ENCODE data around the gene SPATA31C1.
"Not testable (repeated sequence)": the region's sequence is repeated elsewhere in the genome, so short reads cannot be mapped to it uniquely, and the experiment has no call there.

Gene SPATA31C1

DNA sequence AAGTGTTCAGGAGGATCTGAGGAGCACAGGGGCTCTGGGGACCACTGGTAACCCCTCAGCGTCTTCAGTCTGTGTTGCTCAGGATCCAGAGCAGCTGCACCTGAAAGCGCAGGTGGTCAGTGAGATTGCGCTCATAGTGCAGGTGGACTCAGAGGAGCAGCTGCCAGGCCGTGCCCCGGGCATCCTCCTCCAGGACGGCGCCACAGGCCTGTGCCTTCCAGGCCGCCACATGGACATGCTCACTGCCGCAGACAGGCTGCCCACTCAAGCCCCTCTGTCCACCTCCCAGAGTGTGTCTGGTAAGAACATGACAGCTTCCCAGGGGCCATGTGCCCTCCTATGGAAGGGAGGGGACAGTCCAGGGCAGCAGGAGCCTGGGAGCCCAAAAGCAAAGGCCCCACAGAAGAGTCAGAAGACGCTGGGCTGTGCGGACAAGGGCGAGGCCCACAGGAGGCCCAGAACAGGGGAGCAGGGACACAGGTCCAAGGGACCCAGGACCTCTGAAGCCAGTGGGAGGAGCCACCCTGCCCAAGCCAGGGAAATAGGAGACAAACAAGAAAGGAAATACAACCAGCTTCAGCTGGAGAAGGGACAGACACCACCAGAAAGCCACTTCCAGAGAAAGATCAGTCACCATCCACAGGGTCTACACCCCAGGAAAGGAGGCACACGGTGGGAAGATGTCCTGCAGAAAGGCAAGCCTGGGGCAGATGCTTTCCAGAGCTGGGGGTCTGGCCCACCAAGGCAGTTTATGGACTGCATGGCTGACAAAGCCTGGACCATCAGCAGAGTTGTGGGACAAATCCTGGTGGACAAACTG, 29.9 kb upstream of the SPATA31C1 start:
- no peak for DNase-seq

DNA sequence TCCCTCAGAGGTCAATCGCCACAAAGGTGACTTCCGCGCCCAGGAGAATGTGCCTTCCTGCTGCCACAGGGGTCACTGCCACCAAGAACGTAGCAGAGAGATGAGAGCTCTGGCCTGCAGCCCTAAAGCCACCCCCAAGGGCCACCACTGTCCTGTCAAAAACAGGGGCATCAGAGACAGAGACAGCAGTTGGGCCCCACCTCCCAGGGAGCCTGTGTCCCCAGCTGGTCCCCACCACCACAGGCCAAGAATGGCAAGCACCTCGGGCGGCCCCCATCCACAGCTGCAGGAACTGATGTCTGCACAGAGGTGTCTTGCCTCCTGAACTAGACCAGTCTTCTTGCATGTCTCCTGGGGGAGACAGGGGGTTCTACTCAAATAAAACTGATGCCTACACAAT, 29.3 kb upstream of the SPATA31C1 start:
- no peak for DNase-seq

DNA sequence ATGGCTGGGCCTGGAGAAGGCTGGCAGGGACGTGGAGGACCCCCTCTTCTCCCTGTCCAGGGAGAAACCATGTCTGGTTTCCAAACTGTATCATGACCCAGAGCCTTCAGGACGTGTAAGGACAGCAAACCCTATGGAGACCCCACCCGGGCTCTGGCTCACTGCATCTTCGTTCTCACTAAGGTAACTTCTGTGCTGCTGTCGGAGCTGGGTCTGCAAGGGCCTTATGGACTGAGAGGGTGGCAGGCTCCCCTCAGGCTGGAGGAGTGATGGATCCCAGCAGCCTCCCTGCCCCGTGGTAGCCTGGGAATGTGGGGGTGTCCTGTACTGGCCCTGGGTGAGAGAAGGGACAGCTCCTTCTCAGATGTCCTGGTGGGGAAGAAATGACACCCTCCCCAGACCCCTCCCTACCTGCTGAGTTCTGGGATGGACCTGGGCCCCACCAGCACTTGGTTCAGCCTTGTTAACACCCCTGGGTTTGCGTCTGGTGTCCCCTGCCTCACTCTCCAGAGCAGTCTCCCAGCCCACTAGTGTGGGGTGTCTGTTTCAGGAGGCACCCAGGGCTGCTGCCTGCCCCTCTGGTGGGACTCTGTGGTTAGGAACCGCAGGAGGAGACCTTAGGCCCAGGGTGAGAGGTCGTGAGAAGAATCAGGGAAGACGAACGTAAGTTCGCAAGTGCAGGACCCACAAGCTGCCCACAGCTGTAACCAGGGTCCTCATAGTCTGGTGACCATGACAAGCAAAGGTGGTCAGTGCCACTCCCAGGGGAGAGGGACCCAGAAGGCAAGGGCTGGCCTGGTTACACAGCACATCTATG, 28.5 kb upstream of the SPATA31C1 start:
- DNase-seq: no peak

DNA sequence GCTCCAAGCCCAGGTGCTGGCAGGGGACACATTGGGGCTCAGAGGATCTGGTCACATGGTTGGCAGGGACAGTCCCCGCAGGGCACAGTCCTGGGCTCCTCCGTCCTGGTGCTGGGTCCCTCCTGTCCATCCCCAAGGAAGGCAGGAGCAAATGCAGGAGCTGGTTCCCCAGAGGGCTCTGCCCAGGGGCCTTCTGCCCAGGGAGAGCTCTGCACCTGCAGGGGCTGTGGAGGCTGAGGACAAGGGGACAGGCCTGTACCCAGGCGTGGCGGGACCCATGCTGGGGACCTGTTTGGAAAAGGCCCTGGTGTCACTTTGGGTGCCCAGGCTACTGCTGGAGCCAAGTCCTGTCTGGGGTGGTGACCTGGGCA, 27.9 kb upstream of the SPATA31C1 start:
- DNase-seq: no peak

DNA sequence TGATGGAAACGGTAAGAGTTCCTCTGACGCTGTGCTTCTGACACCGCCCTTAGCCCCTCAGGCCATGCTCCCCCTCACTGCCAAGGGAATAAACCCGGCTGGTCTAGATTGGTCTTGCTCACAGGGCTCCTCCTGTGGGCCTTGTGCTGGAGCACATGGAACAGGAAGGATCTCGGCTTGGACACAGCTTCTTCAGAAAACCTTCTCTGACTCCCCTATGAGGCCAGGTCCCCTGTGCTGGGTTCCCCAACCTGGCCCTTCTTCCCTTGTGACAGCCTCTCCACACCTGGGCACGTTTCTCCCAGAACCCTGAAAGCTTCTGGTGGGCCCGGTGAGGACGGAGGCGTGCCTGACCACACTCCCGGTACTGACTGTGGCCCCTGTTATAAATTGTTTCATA, 26.9 kb upstream of the SPATA31C1 start:
- no peak for DNase-seq

DNA sequence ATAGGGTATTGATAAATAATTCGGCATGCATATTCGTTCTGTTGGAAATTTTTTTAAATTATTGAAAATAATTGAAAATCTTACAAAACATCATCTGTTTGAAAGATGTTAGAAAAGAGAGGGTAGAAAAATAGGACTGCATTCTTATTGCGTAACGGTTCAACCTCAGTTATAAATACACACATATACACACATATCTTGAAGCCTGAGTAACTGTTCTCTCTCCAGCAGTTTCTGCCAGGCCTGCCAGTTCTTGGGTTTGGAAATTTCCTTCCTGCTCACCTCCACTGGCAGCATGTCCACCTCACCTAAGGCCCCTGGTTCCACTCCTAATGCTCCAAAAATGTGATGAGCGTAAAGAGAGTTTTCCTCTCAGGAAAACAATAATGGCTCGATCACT, 26.0 kb upstream of the SPATA31C1 start:
- DNase-seq: no peak

DNA sequence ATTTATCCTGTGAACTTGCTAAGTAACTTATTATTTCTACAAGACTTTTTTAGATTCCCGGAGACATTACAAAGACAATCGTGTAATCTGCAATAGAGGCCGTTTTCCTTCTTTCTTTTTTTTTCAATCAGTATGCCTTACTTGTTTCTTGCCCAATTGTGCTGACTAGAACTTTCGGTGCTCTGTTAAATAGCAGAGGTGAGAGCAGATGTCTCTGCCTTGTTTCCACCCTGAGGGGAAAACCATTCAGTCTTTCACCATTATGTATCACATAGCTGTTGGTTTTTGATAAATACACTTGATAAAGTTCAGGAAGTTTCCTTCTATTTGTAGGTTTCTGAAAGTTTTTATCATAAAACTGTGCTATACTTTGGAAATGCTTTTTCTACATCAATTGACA, 24.8 kb upstream of the SPATA31C1 start:
- no peak for DNase-seq

DNA sequence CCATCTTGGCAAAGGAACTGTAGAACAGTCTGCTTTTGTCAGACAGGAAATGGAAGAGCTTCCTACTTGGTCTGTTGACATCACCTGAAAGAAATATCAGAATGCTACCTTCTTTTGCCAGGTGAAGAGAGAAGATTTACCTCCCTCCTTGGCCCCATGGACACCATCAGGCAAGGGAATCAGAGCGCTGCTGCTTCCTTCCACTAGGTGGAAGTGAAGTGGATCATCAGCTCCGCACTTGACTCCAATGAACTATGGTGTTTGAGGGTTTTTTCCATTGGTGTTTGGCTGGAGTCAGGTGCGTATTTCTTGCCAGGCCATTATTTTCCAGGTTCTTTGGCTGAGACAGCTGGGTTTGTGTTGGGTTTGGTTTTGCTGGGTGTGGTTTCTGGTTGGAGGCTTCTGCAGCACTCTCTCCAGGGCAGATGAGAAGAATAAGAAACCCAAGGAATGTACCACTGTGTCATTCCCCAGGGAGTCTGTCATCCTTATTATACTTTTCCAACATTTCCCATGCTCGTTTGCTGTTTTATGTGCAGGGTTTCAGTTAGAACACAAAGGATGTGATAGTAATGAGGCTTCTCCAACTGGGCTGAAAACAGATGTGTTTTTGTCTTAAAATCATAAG, 22.6 kb upstream of the SPATA31C1 start:
- no peak for DNase-seq

DNA sequence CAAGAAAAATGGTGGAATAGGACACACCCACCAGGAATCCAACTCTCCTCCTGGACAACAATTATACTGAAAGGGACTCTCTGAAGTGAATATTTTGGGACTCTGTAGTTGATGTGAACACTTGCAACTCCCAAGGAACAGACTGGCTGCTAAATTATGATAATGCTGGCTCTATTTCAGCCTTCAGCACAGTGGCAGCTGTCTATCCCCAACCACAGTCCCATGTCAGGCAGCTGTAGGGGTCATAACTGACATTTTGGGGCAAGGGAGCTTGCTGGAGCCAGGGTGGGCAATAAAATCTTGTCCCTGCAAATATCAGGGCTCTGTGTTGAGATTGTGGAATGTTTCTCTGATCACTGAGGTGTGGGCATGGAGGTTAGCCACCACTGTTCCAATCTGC, 20.9 kb upstream of the SPATA31C1 start:
- no peak for DNase-seq

DNA sequence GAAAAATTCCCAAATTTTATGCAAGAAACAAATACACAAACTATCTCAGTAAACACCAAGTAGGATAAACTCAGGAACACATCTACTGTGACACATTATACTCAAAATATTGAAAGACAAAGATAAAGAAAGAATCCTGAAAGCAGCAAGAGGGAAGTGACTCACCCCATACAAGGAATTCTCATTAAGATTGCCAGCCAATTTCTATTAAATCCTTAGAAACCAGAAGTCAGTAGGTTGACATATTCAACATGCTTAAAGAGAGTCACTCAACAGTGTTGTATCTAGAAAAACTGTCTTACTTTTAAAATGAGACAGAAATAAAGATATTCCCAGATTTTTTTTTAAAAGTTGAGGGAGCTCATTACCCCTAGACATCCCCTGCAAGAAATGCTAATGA, 19.6 kb upstream of the SPATA31C1 start:
- DNase-seq: no peak

DNA sequence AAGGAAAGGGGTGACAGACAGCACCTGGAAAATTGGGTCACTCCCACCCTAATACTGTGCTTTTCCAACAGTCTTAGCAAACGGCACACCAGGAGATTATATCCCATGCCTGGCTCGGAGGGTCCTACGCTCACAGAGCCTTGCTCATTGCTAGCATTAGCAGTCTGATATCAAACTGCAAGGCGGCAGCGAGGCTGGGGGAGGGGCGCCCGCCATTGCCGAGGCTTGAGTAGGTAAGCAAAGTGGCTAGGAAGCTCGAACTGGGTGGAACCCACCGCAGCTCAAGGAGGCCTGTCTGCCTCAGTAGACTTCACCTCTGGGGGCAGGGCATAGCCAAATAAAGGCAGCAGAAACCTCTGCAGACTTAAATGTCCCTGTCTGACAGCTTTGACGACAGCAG, 15.4 kb upstream of the SPATA31C1 start:
- DNase-seq: not testable (repeated sequence)

DNA sequence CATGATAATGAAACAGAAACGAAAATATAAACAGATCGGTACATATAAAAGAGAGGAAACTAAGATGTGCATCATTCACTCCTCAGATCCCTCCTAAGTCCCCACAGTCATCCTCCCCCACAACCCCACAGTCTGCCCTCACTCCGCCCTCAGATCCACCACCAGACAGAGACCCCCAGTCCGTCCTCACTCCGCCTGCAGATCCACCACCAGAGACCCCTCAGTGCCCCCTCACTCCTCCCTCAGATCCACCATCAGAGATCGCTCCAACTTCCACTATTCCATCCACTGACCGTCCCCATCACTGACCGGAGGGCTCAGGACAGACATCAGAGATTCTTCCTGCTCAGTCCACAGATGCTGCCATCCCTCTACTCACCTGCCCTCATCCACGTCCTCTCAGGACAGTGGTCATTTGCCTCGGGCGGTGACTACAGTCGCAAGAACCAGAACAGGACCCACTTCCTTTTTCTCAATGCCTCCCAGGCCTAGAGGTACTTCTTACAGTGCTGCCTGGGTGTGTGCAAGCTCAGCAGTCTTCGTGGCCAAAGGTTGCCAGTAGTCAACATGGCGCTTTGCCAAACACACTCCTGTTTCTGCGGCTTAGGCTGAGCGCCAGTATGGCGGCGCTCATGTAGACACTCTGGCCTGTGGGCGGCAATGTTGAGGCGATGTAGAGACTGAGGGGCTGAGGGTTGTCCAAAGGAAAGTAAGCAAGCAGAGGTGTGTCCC, 8.3 kb upstream of the SPATA31C1 start:
- peak; percentile 9 for DNase-seq

DNA sequence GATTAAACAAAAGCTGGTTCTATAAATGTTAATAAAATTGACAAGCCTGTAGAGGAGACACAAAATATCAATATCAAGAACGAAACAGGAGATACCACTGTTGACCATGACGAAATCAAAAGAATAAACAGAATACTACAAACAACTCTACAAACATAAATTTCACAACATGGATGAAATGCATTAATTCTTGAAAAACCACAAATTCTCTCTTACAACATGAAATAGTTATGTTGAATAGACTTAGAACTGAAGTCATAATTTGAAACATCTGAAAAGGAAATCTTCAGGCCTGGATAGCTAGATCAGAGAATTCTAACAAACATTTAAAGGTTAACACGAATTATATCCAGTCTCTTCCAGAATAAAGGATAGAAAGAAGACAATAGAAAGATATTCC, 6.9 kb upstream of the SPATA31C1 start:
- DNase-seq: no peak

DNA sequence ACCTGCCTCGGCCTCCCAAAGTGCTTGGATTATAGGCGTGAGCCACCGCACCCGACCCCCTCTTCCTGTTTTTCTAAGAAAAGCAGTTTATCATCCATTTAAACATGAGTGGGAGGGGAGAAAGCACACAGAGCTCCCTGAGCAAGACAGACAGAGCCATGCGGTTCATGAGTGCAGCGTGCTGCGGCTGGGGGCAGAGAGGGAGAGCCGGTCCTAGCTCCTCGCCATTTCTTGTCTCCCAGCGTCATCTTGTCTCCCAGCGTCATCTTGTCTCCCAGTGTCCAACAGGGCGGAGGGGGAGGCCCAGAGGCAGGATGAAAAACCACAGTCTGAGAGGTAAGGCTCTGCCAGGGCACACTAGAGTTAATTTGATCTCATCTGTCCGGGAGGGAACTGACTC, 1.3 kb downstream of the SPATA31C1 start:
- DNase-seq: not testable (repeated sequence)

DNA sequence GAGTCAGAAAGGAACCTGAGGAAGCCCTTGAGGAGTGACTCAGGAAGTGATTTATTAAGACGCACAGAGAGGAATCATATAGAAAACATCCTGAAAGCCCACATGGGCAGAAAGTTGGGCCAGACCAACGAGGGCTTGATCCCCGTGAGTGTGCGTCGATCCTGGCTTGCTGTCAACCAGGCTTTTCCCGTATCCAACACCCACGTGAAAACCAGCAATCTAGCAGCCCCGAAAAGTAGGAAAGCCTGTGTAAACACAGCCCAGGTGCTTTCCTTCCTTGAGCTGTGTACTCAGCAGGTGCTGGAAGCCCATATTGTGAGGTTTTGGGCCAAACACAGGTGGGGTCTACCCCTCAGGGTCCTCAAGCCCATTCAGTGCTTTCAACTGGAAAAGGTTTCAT, 3.8 kb downstream of the SPATA31C1 start:
- not testable (repeated sequence) for DNase-seq

DNA sequence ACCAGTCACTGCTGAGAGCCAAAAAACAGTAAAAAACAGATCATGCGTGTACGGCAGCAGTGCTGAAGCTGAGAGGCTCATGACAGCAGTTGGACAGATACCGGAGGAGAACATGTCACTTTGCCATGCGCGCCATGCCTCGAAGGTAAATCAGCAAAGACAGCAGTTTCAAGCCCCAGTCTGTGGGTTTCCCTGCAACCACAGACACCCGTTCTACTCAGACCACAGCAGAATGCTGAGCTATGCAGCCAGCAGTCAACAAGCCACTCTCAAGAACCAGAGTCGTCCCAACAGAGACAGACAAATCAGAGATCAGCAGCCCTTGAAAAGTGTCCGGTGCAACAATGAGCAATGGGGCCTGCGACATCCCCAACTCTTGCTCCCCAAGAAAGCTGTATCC, 5.2 kb downstream of the SPATA31C1 start:
- DNase-seq: not testable (repeated sequence)

DNA sequence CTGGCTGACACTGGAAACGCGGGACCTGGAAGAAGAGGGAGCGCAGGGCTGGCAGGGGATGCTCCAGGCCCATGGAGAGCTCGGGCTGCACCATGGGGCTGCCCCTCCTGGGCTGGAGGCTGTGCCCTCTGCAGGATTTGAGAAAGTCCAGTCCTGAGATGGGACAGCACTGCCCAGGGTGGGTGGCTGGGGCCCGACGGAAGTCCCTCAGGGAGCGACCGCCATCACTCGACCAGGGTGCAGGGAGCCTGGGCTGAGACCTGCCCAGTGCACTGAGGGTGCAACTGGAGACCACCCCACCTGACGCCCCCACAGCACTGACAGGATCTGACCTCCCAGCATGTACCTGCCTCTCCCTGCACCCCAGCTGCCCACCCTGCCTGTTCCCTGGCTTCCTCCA, 7.1 kb downstream of the SPATA31C1 start:
- DNase-seq: not testable (repeated sequence)

DNA sequence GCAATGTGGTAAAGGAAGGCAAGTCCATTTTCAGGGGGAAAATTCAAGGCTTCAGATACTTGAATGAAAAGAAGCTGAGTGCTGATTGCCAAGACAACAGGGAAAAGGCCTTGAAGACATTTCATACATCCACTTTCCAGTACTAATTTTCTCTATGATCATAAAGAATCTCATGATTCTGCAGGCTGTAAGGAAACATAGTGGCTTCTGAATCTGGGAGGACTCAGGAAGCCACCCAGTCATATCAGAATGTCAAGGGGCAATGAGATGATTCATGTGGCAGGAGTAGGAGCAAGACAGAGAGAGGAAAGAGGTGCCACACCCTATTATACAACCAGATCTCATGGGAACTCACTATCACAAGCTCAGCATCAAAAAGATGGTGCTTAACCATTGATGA, 11.4 kb downstream of the SPATA31C1 start:
- DNase-seq: not testable (repeated sequence)

DNA sequence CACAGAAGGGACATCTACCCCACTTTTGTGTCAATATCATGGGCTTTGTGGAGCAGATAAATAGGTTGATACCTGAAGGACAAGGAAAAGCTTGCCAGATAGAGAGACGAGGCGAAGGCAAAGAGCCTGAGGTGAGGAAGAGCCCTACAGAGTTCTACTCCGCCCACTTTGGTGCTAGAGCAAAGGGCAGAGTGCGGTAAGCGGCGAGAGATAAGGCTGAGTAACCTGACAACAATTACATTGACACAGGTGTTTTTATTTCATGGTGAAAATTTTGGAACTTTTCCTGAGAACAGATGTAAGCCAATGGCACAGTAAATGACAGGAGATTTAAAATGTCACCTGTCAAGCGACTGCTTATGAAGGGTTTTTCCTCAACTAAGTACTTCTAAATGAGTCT, 16.7 kb downstream of the SPATA31C1 start:
- not testable (repeated sequence) for DNase-seq

DNA sequence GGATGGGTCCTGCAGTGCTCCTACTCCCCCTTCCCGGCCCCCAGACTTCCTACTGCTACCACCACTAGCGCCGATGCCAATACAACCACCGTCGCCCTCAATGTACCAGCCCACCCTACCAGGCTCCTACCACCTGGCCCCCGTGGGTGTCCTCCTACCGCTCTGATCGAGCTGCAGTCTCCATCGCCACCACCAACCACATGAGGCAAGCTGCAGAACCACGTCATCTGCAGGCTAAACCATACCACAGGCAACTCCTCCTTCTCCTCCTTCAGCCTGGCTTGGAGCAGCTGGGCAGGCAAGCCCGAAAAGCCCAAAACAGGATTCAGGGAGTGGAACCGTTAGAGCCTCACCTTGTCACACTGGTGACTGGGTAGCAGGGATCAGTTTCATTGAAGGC, 19.6 kb downstream of the SPATA31C1 start:
- DNase-seq: peak; percentile 52

DNA sequence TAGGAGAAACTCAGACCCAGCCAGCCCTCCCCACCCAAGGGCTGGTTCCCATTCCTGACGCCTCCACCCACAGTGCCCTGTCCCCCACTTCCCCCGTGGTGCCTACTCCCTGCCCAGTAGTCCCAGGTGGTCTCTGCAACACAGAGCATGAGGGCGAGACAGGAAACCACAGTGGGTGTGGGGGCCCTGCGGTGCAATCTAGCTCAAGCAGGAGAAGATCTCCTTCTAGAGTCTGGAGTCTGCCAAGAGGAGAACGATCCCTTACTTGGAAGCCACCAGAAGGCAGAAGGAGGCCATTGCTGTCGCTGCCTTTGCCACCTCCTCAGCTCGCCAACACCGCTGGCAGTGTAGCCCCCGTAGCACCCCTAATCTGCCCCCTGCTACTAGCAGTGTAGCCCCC, 20.2 kb downstream of the SPATA31C1 start:
- DNase-seq: peak; percentile 77

DNA sequence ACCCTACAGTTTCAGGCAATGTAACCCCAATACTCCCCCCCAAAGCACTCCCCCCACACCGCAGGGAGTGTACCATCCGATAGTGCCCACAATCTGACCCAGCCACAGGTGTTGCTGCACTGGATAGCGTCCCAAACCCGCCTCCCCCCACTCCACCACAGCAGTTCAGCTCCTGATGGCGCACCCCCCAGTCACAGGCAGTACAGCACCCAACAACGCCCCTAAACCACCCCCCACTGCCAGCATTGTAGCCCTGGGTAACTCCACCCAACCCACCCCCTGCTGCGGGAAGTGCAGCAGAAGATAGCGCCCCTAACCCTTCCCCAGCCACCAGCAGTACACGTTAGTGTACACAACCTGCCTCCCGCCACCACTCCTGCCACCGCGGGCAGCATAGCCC, 20.6 kb downstream of the SPATA31C1 start:
- DNase-seq: peak; percentile 70

DNA sequence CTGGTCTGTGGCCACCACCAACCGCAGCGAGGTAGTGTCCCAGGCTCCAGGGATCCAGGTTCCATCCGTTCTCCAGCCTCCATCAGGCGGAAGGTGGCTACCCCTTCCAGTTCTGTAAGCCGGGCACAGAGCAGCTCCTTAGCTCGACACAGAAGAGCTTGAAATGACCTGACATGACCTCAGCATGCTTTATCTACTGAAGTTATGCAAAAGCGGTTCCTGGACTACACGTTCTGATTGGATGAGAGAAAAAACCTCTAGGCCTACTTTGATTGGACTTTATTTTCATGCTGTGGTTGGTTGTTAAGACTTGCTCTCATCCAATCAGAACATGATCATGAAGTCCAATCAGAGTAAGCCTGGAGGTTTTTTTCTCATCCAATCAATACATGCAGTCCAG, 21.3 kb downstream of the SPATA31C1 start:
- DNase-seq: peak; percentile 60

All from hematopoietic multipotent progenitor cell treated with erythropoietin and hydrocortisone succinate and interleukin-3 and kit ligand, for 8 days (in vitro differentiated cells).